Measurements from ENCODE around the gene DZIP1L.

DNA sequence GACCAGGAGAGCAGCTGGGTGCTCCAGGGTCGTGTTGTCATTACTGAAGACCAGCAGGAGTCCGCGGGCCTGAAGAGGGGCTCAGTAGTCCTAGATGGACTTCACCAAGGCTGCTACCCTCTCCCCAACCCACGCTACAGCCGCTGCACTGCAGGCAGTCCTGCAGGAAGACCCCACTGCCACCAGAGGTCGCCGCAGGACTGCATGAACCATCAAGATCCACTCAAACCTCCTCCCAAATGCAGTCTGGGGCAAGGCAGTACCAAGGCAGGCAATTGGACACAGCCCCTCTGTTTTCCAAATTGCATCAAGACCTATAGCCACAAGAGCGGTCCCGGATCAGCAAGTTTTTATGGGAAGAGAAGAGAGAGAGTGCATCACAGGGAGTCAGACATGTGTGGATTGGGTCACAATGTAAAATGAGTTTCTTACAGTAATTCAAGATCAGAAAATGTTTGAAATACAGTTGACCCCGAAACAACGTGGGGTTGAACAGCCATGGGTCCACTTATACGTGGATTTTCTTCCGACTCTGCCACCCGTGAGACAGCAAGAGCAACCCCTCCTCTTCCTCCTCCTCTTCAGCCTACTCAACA, 46.7 kb downstream of the DZIP1L start:
- TF ChIP-seq POLR2A (IDR thresholded peaks at IDR 0.05; ENCODE audit: low read depth, low read length) (no peak), POLR2AphosphoS5 (IDR thresholded peaks at IDR 0.05; ENCODE audit: low read depth, low read length) (no peak)

Measured in GM12892 (cell line).